Duodenal mucosa (tissue), 2 donors: ENCODE measurements around the gene PLPP7.
"Not testable (repeated sequence)": the region's sequence is repeated elsewhere in the genome, so short reads cannot be mapped to it uniquely, and the experiment has no call there.

ENCODE experiments used
- H3K27ac ChIP-seq: one replicate; pipeline ENCODE4 v1.7.0; 2013; ENCODE audit warnings: low read depth, low read length
- H3K27me3 ChIP-seq, 2 donors: one replicate each; pipeline ENCODE4 v1.7.0; 2013; ENCODE audit warnings: low read length in 2 of 2, control low read depth in 1 of 2; ENCODE audit not compliant: insufficient read depth in 2 of 2, control insufficient read depth in 1 of 2
- H3K36me3 ChIP-seq, 2 donors: one replicate each; pipeline ENCODE4 v1.7.0; 2013; ENCODE audit warnings: low read length in 2 of 2, control low read depth in 1 of 2; ENCODE audit not compliant: insufficient read depth in 2 of 2, control insufficient read depth in 1 of 2
- H3K4me1 ChIP-seq, 2 donors: one replicate each; pipeline ENCODE4 v1.7.0; 2013; ENCODE audit warnings: low read length in 2 of 2, control low read depth in 1 of 2; ENCODE audit not compliant: insufficient read depth in 2 of 2, control insufficient read depth in 1 of 2
- H3K4me3 ChIP-seq, 2 donors: one replicate each; pipeline ENCODE4 v1.7.0; 2013; ENCODE audit warnings: low read length in 2 of 2, low read depth in 1 of 2
- H3K9ac ChIP-seq, 2 donors: one replicate each; pipeline ENCODE4 v1.7.0; 2013; ENCODE audit warnings: low read length in 2 of 2, low read depth in 1 of 2
- H3K9me3 ChIP-seq, 2 donors: one replicate each; pipeline ENCODE4 v1.7.0; 2013; ENCODE audit warnings: low read length in 2 of 2, control low read depth in 1 of 2; ENCODE audit not compliant: control insufficient read depth in 1 of 2

PLPP7 gene

GRCh38 chr9:131258186-131258585 is 31.3 kb upstream of the PLPP7 start:
- H3K36me3 ChIP-seq, result peaks cover 0 to 7% of the 10 kb centered on the region in 2 donors
- no peak overlapping the region for H3K27ac ChIP-seq
- no peak overlapping the region for H3K9ac ChIP-seq
- peaks cover 18 to 28% of the 10 kb centered on the region in 2 donors for H3K4me1 ChIP-seq
- no peaks in the 10 kb centered on the region for H3K27me3 ChIP-seq
- H3K4me3 ChIP-seq, result no peak overlapping the region
- no peaks in the 10 kb centered on the region for H3K9me3 ChIP-seq

GRCh38 chr9:131258698-131259431 is 30.7 kb upstream of the PLPP7 start:
- peaks cover 0 to 7% of the 10 kb centered on the region in 2 donors for H3K36me3 ChIP-seq
- no peaks in the 10 kb centered on the region for H3K9me3 ChIP-seq
- H3K27ac ChIP-seq, result no peak overlapping the region
- H3K4me1 ChIP-seq, result peaks cover 15 to 24% of the 10 kb centered on the region in 2 donors
- H3K9ac ChIP-seq, result no peak overlapping the region
- no peaks in the 10 kb centered on the region for H3K27me3 ChIP-seq
- H3K4me3 ChIP-seq, result no peak overlapping the region

- Histone ChIP-seq H3K9ac (no peak overlapping the region), H3K27ac (no peak overlapping the region), H3K27me3 (no peaks in the 10 kb centered on the region), H3K9me3 (no peaks in the 10 kb centered on the region), H3K4me3 (no peak overlapping the region), H3K36me3 (peaks cover 0 to 7% of the 10 kb centered on the region in 2 donors), H3K4me1 (peaks cover 10 to 21% of the 10 kb centered on the region in 2 donors)
These were observed 30.1 kb upstream of the PLPP7 start for GRCh38 chr9:131259432-131259898.

- H3K9me3 ChIP-seq, result no peaks in the 10 kb centered on the region
- H3K27ac ChIP-seq, result no peak overlapping the region
- no peak overlapping the region for H3K9ac ChIP-seq
- peaks cover 10 to 17% of the 10 kb centered on the region in 2 donors for H3K4me1 ChIP-seq
- H3K36me3 ChIP-seq, result peaks cover 0 to 7% of the 10 kb centered on the region in 2 donors
- H3K27me3 ChIP-seq, result no peaks in the 10 kb centered on the region
- no peak overlapping the region for H3K4me3 ChIP-seq
These were observed 29.5 kb upstream of the PLPP7 start for GRCh38 chr9:131259916-131260597.

- Histone ChIP-seq H3K9ac (no peak overlapping the region), H3K27me3 (no peaks in the 10 kb centered on the region), H3K36me3 (peaks cover 0 to 7% of the 10 kb centered on the region in 2 donors), H3K4me3 (no peak overlapping the region), H3K9me3 (no peaks in the 10 kb centered on the region), H3K27ac (no peak overlapping the region), H3K4me1 (peaks cover 6 to 13% of the 10 kb centered on the region in 2 donors)
These were observed 28.6 kb upstream of the PLPP7 start for GRCh38 chr9:131260751-131261452.

GRCh38 chr9:131262327-131263032 is 27.0 kb upstream of the PLPP7 start:
- H3K9me3 ChIP-seq, result no peaks in the 10 kb centered on the region
- no peak overlapping the region for H3K4me3 ChIP-seq
- peaks cover 0 to 7% of the 10 kb centered on the region in 2 donors for H3K36me3 ChIP-seq
- peaks cover 8 to 14% of the 10 kb centered on the region in 2 donors for H3K4me1 ChIP-seq
- no peak overlapping the region for H3K27ac ChIP-seq
- H3K9ac ChIP-seq, result no peak overlapping the region
- H3K27me3 ChIP-seq, result no peaks in the 10 kb centered on the region

GRCh38 chr9:131263033-131263343 is 26.5 kb upstream of the PLPP7 start:
- not testable (repeated sequence) for H3K36me3 ChIP-seq, H3K27ac ChIP-seq, H3K9ac ChIP-seq, H3K4me3 ChIP-seq, H3K9me3 ChIP-seq, H3K27me3 ChIP-seq
- peaks cover 8 to 14% of the 10 kb centered on the region in 2 donors for H3K4me1 ChIP-seq

GRCh38 chr9:131263701-131264100 is 25.8 kb upstream of the PLPP7 start:
- H3K4me1 ChIP-seq, result peaks cover 8 to 14% of the 10 kb centered on the region in 2 donors
- H3K9me3 ChIP-seq, result no peaks in the 10 kb centered on the region
- H3K9ac ChIP-seq, result no peak overlapping the region
- no peak overlapping the region for H3K4me3 ChIP-seq
- H3K27me3 ChIP-seq, result no peaks in the 10 kb centered on the region
- peaks cover 0 to 7% of the 10 kb centered on the region in 2 donors for H3K36me3 ChIP-seq
- no peak overlapping the region for H3K27ac ChIP-seq

GRCh38 chr9:131264231-131264630 is 25.3 kb upstream of the PLPP7 start:
- H3K9ac ChIP-seq, result no peak overlapping the region
- no peak overlapping the region for H3K27ac ChIP-seq
- H3K4me1 ChIP-seq, result peaks cover 8 to 14% of the 10 kb centered on the region in 2 donors
- H3K9me3 ChIP-seq, result no peaks in the 10 kb centered on the region
- H3K36me3 ChIP-seq, result peaks cover 0 to 7% of the 10 kb centered on the region in 2 donors
- no peaks in the 10 kb centered on the region for H3K27me3 ChIP-seq
- H3K4me3 ChIP-seq, result no peak overlapping the region
